Gastroesophageal sphincter (tissue), 3 donors: ENCODE results near the gene TOM1L2.

Source experiments
- CTCF ChIP-seq, 4 experiments: fragments of 200-600 bp in 2 of 4; fragments of 450-650 bp in 2 of 4; sonication (generic) in 1 of 4; IDR thresholded peaks; one replicate each; pipeline ENCODE4 v1.5.1; 2017 to 2019; ENCODE audit warnings: antibody characterized with exemption in 4 of 4, mild to moderate bottlenecking in 2 of 4, moderate library complexity in 2 of 4
- EP300 ChIP-seq: sonication (generic); formaldehyde crosslinking; IDR thresholded peaks from one replicate; pipeline ENCODE4 v1.6.1; 2017; ENCODE audit warnings: antibody characterized with exemption, mild to moderate bottlenecking
- POLR2A ChIP-seq, 2 donors: fragments of 450-650 bp; IDR thresholded peaks; one replicate each; pipeline ENCODE4 v1.6.1; 2017; ENCODE audit warnings: antibody characterized with exemption in 2 of 2, mild to moderate bottlenecking in 2 of 2, moderate library complexity in 1 of 2
- POLR2AphosphoS5 ChIP-seq: sonication (generic); formaldehyde crosslinking; IDR thresholded peaks from one replicate; pipeline ENCODE4 v1.6.1; 2017; ENCODE audit warnings: antibody characterized with exemption

GRCh38 chr17:17877529-17878358, 94.5 kb downstream of the TOM1L2 start:
- peak in 2 of 4 experiments; percentile 10 to 18 for TF ChIP-seq CTCF (IDR thresholded peaks at IDR 0.05)
- TF ChIP-seq POLR2AphosphoS5: peak; percentile 64
- no peak for TF ChIP-seq POLR2A (IDR thresholded peaks at IDR 0.05)
- TF ChIP-seq EP300: no peak
